Left kidney (tissue), 8 donors: ENCODE data around the gene OR52H1. TPM values are rescaled to one million over a fixed set of nuclear protein-coding genes. Genes with fewer than 3 reads are reported as not detected.
A peak's percentile ranks its signal among the peaks of the same experiment; 100 is the strongest.
"Not testable (repeated sequence)": the region's sequence is repeated elsewhere in the genome, so short reads cannot be mapped to it uniquely, and the experiment has no call there.

Source experiments
- DNase-seq: peaks from one replicate; pipeline ENCODE4 v3.0.0-alpha.2; 2013
- long read RNA-seq, 8 donors: transcript quantifications; one replicate each; lab custom pipeline, GENCODE V29; 2026
- polyA plus RNA-seq: library from polyadenylated mRNA; unstranded; fragments of 120-200 nt; gene quantifications from one replicate; pipeline ENCODE4 v1.2.1, GENCODE V29; 2013; ENCODE audit not compliant: insufficient read length

Gene OR52H1
- polyA plus RNA-seq, result 0.13 TPM
- long read RNA-seq, donor 1, result 0 reads
- long read RNA-seq, donor 2, result 0 reads
- long read RNA-seq, donor 3, result 0 reads
- long read RNA-seq, donor 4, result 0 reads
- long read RNA-seq, donor 5, result 0 reads
- long read RNA-seq, donor 6, result 0 reads
- long read RNA-seq, donor 7, result 0 reads
- long read RNA-seq, donor 8, result 0 reads

DNA sequence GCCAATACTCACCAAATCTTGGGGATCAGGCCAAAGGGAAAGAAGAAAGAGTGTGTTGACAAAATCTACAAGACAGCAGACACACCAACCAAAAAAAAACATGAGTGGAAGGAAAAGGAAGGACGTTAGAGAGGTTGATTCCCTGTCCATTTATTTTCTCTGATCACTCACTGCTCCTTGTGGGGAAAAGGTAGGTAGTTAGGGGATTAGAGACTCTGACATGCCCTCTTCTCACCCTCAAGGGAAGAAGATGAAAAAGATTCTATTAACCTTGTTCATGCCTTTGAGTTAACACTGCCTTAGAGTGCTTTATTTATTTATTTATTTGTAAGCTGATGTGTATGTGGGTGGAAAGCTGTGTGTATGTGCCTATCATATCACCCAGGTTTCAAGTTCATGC lies at the start of gene OR52H1:
TSS of gene OR52H1 (minus strand) at position 101 of the 400 bp plus-strand sequence. CDS start 3,035 bp downstream, outside the sequence.
- DNase-seq, result no peak

GRCh38 chr11:5597953-5598352 lies 49.6 kb upstream of the OR52H1 start:
- no peak for DNase-seq

DNA sequence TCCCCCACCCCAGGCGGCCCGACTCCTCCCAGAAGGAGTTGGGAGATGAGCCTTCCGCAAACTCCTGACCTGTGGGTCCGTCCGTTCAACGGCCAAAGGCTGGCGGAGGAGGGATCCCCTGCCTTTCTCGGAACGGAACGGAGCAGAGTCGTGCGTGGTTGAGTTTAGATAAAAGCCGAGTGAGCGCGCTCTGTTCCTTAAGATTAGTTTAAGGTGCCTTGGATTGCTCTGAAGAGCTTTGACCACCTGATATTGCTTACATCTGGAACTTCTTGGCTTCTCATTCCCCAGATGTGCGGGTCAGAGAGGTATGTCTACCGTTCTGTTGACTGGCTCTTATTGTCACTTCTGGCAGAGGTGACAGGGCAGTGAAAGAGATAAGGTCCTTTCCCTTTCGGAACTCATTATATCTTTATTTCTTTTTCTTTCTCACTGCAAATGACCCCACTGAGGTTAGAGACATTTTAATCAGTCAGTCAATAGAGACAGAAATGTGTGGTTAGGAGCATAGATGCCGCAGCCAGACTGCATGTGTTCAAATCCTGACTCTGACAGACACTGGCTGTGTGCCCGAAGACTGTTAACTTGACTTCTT lies 48.4 kb upstream of the OR52H1 start, which contains the start of gene TRIM6:
TSS of gene TRIM6 (plus strand) at position 31 of the 595 bp plus-strand sequence. CDS start at position 292, 261 bp downstream.
- peak; percentile 42 for DNase-seq

DNA sequence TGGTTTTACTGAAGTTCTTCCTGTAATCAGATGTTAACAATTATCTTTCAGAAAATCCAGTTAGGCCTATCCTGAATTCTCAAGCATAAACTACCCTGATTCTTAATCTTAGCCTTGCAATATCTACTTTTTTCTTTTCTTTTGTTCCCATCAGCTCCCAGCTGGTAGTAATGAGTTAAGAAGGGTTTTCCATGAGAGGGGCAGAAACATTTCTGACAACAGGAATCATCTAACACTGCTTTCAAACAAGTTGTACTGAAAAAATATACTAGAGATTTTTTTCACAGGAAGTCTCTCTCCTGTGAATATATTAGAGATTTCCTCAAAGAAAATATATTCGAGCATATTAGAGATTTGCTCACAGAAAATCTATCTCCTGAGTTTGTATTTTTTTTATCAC lies 44.8 kb upstream of the OR52H1 start:
- no peak for DNase-seq

GRCh38 chr11:5592615-5593014 lies 44.3 kb upstream of the OR52H1 start:
- DNase-seq, result no peak

DNA sequence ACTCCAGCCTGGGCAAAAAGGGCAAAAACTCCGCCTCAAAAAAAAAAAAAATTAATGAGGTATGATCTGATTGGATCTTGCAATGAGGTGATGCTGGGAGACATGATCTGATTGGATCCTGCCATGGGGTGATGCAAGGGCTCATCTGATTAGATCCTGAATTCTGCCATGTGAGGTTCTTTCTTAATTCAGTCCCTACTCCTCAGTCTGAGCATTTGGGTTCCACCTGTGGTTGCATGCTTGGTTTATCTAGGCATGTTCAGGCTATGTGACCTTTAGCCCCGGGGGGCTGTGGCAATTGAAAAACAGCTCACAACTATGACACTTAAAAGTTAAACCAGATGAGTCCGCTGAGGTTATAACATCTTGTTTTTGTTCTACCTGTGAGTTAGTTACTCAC lies 43.3 kb upstream of the OR52H1 start:
- DNase-seq, result no peak

DNA sequence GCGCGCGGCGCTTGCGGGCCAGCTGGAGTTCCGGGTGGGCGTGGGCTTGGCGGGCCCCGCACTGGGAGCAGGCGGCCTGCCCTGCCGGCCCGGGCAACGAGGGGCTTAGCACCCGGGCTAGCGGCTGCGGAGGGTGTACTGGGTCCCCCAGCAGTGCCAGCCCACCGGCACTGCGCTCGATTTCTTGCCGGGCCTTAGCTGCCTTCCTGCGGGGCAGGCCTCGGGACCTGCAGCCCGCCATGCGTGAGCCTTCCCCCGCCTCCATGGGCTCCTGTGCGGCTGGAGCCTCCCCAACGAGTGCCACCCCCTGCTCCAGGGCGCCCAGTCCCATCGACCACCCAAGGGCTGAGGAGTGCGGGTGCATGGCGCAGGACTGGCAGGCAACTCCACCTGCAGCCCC lies 41.6 kb upstream of the OR52H1 start:
- DNase-seq, result not testable (repeated sequence)

DNA sequence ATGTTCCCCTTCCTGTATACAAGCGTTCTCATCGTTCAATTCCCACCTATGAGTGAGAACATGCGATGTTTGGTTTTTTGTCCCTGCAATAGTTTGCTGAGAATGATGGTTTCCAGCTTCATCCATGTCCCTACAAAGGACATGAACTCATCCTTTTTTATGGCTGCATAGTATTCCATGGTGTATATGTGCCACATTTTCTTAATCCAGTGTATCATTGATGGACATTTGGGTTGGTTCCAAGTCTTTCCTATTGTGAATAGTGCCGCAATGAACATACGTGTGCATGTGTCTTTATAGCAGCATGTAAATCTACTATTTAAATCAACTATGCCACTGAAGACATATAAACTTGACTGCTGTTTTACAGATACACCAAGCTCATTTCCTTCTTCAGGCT lies 36.1 kb upstream of the OR52H1 start:
- not testable (repeated sequence) for DNase-seq

GRCh38 chr11:5581014-5581413 lies 32.7 kb upstream of the OR52H1 start:
- DNase-seq, result no peak

DNA sequence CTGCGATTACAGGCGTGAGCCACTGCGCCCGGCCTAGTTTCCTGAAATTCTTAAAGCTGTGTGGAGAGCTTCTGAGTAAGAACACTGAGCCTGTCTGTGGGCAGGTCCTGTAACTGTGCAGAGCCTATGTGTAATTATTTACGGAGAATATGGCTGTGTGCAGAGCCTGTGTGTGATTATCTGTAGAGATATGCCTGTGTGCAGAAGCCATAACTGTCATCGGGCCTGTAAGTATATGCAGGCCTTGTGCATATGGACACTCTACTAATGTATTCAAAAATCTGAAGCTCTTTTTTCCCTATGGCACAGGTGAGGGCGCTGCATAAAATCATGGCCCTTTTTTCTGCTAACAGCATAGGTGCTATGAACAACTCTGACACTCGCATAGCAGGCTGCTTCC lies 32.2 kb upstream of the OR52H1 start, which contains the start of gene OR52B6:
TSS of gene OR52B6 (plus strand) at position 301 of the 400 bp plus-strand sequence. CDS start at position 301, 0 bp downstream.
- DNase-seq, result no peak

DNA sequence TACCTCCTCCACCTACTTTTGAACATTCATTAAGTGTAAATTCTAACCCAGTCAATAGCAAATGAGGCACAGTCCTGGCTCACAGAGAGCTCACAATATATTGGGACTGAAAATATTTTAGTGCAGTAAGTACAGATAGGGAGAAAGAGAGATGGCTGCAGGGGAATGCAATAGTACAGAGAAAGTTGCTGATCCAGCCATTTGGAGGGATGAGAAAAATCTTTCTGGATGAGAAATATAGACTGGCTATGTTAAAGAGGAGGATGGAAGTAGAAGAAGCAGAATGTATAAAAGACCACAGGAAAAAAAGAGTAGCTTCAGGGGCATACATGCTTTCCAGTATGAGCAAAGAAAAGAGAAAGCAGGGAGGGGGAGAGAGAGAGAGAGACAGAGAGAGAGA lies 28.8 kb upstream of the OR52H1 start:
- no peak for DNase-seq

- DNase-seq, result no peak
Observed at GRCh38 chr11:5575152-5575551, 26.8 kb upstream of the OR52H1 start.

- no peak for DNase-seq
Observed at GRCh38 chr11:5574654-5575053, 26.3 kb upstream of the OR52H1 start.

- no peak for DNase-seq
Observed at GRCh38 chr11:5564259-5565019, 16.1 kb upstream of the OR52H1 start.

- no peak for DNase-seq
Observed at GRCh38 chr11:5557751-5558150, 9.4 kb upstream of the OR52H1 start.

DNA sequence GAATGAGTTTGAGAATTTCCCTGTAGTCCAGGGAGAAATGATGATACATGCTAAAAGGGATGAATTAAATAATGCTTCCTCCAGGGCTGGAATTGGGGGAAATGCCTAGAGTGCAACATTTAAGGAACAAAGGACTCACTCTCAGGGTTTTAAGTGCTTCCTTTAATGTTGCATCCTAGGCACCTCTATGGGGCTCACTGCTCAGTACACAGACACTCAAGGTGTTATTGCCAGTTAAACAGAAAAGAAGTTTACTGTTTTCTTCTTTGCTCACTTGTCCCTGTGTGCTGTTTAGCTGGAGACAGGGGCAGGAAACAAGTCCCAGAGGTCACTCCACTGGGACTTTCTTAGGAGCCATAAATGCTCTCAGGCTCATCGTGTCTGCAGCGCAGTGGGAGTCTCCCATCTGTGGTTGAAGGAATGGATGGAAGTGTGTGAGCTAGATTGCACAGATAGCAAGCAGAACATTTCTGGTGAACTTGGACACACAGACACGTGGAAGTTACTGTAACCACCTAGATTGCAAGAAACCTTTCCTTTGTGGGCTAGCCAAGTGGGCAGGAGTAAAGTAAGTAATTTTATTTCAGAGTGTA lies 8.4 kb upstream of the OR52H1 start:
- no peak for DNase-seq

- no peak for DNase-seq
Observed at GRCh38 chr11:5553343-5553742, 5.0 kb upstream of the OR52H1 start.

DNA sequence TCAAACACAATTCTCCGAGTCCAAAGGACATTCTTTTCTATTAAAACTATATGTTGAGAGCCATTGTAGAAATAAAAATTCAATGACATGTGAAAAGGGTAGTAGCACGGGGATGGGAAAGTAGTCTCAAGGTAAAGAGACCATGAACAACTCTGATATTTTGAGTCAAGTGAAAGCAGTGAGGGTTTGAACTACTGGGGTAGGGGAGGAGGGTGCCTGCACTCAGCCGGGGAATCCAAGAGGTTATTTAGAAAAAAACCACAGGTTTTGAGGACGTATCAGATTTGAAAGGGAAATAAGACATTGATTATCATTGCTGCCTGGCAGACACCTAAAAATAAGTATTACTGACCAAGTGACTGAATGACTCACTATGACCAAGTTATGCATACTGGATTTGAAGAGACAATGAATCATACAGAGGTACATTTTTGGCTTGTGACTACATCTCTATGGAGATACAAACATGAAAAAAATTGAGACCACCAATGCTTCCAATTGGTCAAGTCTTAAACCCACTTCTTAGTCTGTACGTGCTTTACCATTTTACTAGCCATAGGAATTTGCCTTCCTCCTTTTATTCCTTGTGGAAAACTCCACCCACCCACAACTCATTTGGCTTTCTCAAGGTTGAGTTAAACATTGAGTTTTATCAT lies 2.2 kb upstream of the OR52H1 start:
- no peak for DNase-seq

- DNase-seq, result no peak
Observed at GRCh38 chr11:5547982-5548381, 358 bp downstream of the OR52H1 start.

DNA sequence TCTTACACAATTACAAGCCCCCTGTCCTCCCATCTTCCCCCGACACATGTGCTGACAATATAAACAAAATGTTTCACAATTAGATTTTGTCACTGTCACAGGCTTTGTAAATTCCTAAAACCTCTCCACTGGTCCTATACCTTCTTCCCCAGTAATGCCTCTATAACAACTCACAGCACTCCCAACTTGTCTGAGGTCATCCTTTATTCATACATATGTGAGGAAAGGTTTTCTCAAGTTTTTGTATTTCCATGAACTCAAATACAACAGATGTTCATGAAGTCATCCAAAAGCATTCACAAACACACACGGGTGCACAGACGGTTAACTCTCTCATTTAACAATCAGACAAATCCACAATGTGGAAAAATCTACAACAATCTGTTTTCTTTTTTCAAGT lies 1.9 kb downstream of the OR52H1 start:
- no peak for DNase-seq

- DNase-seq, result no peak
Observed at GRCh38 chr11:5541427-5541826, 6.9 kb downstream of the OR52H1 start.

DNA sequence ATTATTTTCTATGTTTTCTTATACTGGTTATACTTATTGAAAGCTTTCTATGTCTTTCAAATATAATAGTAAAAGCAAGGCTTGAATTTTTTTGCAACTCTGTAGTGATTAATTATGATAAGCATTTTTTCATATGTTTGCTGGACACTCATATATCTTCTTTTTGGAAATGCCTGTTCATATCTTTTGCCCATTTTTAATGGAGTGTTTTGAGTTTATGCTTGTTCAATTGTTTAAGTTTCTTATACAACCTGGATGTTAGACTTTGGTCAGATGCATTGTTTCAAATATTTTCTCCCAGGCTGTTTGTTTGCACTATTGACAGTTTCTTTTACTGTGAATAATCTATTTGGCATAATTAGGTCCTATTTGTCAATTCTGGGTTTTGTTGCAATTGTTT lies 11.9 kb downstream of the OR52H1 start:
- DNase-seq, result no peak
